NT2/D1 (cell line): Measurements from ENCODE around the gene TGFBI.

ENCODE experiments used
- DNase-seq: peaks from one replicate; pipeline ENCODE4 v3.0.0-alpha.2; 2011; ENCODE audit warnings: low read depth, low spot score
- H3K27me3 ChIP-seq: 2 replicates; pipeline ENCODE4 v1.6.0; 2011; ENCODE audit warnings: mild to moderate bottlenecking; ENCODE audit not compliant: insufficient read length, insufficient read depth
- H3K36me3 ChIP-seq: 2 replicates; pipeline ENCODE4 v1.6.1; 2011; ENCODE audit warnings: mild to moderate bottlenecking, low read length, mixed read lengths; ENCODE audit not compliant: insufficient read depth, insufficient read length
- H3K4me1 ChIP-seq: 2 replicates; pipeline ENCODE4 v1.5.1; 2011; ENCODE audit not compliant: insufficient read depth, insufficient read length
- H3K4me3 ChIP-seq: 2 replicates; pipeline ENCODE4 v1.5.1; 2011; ENCODE audit warnings: low read depth; ENCODE audit not compliant: insufficient read length
- H3K9ac ChIP-seq: 2 replicates; pipeline ENCODE4 v1.6.0; 2011; ENCODE audit warnings: low read depth; ENCODE audit not compliant: insufficient read length
- H3K9me3 ChIP-seq: 2 replicates; pipeline ENCODE4 v1.5.1; 2011; ENCODE audit warnings: mild to moderate bottlenecking, low read length; ENCODE audit not compliant: insufficient read depth
- SUZ12 ChIP-seq: IDR thresholded peaks from 2 replicates; pipeline ENCODE4 v1.6.1; 2011; ENCODE audit not compliant: insufficient read length, insufficient read depth; ENCODE audit errors: extremely low read depth
- YY1 ChIP-seq: IDR thresholded peaks from 2 replicates; pipeline ENCODE4 v1.6.1; 2011; ENCODE audit not compliant: insufficient read length, insufficient read depth
- ZNF274 ChIP-seq: IDR thresholded peaks from 2 replicates; pipeline ENCODE4 v1.6.1; 2011; ENCODE audit warnings: mild to moderate bottlenecking, low read depth, low read length

Gene TGFBI

GRCh38 chr5:135996611-135997010, 32.2 kb upstream of the TGFBI start:
- Histone ChIP-seq H3K27me3 (no peaks in the 10 kb centered on the region), H3K9me3 (no peaks in the 10 kb centered on the region), H3K4me1 (no peaks in the 10 kb centered on the region), H3K9ac (no peak overlapping the region), H3K36me3 (no peaks in the 10 kb centered on the region), H3K4me3 (no peak overlapping the region)
- TF ChIP-seq ZNF274 (no peak), YY1 (no peak), SUZ12 (no peak)
- DNase-seq: no peak

- H3K36me3 ChIP-seq: no peaks in the 10 kb centered on the region
- H3K4me3 ChIP-seq: no peak overlapping the region
- no peak for DNase-seq
- no peaks in the 10 kb centered on the region for H3K27me3 ChIP-seq
- H3K9me3 ChIP-seq: no peaks in the 10 kb centered on the region
- H3K9ac ChIP-seq: no peak overlapping the region
- TF ChIP-seq YY1 (no peak), ZNF274 (no peak), SUZ12 (no peak)
- no peaks in the 10 kb centered on the region for H3K4me1 ChIP-seq
These were observed 31.0 kb upstream of the TGFBI start for GRCh38 chr5:135997673-135998335.

GRCh38 chr5:135998889-135999288, 29.9 kb upstream of the TGFBI start:
- Histone ChIP-seq H3K4me1 (no peaks in the 10 kb centered on the region), H3K9ac (no peak overlapping the region), H3K36me3 (no peaks in the 10 kb centered on the region), H3K4me3 (no peak overlapping the region), H3K9me3 (no peaks in the 10 kb centered on the region), H3K27me3 (no peaks in the 10 kb centered on the region)
- DNase-seq: no peak
- no peak for TF ChIP-seq ZNF274
- TF ChIP-seq YY1: no peak
- TF ChIP-seq SUZ12: no peak

- Histone ChIP-seq H3K9me3 (no peaks in the 10 kb centered on the region), H3K4me1 (no peaks in the 10 kb centered on the region), H3K4me3 (no peak overlapping the region), H3K36me3 (no peaks in the 10 kb centered on the region), H3K9ac (no peak overlapping the region), H3K27me3 (no peaks in the 10 kb centered on the region)
- no peak for DNase-seq
- no peak for TF ChIP-seq YY1
- TF ChIP-seq ZNF274: no peak
- TF ChIP-seq SUZ12: no peak
These were observed 29.2 kb upstream of the TGFBI start for GRCh38 chr5:135999406-136000139.

- no peaks in the 10 kb centered on the region for H3K27me3 ChIP-seq
- H3K36me3 ChIP-seq: no peaks in the 10 kb centered on the region
- no peaks in the 10 kb centered on the region for H3K9me3 ChIP-seq
- no peak overlapping the region for H3K9ac ChIP-seq
- H3K4me3 ChIP-seq: no peak overlapping the region
- no peaks in the 10 kb centered on the region for H3K4me1 ChIP-seq
- no peak for TF ChIP-seq ZNF274
- no peak for DNase-seq
These were observed 28.6 kb upstream of the TGFBI start for GRCh38 chr5:136000147-136000546.

GRCh38 chr5:136000932-136001331, 27.9 kb upstream of the TGFBI start:
- DNase-seq: no peak
- Histone ChIP-seq H3K4me1 (no peaks in the 10 kb centered on the region), H3K9ac (no peak overlapping the region), H3K36me3 (no peaks in the 10 kb centered on the region), H3K4me3 (no peak overlapping the region), H3K27me3 (no peaks in the 10 kb centered on the region), H3K9me3 (no peaks in the 10 kb centered on the region)
- TF ChIP-seq YY1 (no peak), SUZ12 (no peak), ZNF274 (no peak)

- Histone ChIP-seq H3K9me3 (no peaks in the 10 kb centered on the region), H3K4me3 (no peak overlapping the region), H3K9ac (no peak overlapping the region), H3K36me3 (no peaks in the 10 kb centered on the region), H3K27me3 (no peaks in the 10 kb centered on the region), H3K4me1 (peaks cover 3% of the 10 kb centered on the region)
- TF ChIP-seq YY1 (no peak), SUZ12 (no peak), ZNF274 (no peak)
- no peak for DNase-seq
These were observed 27.3 kb upstream of the TGFBI start for GRCh38 chr5:136001466-136001981.
